Endothelial cell of umbilical vein (primary cell): ENCODE results near the gene KAT14. TPM values are rescaled to one million over a fixed set of nuclear protein-coding genes. Genes with fewer than 3 reads are reported as not detected.

Experiments used
- BruUV-seq: library from RNA; stranded (reverse); fragments of 400-500 nt; replicated peaks from 2 replicates; lab custom pipeline; 2021; lab: Mats Ljungman, UMichigan
- CTCF ChIA-PET: fragments of 300-600, 350-600 bp; sonication (Branson Sonifier 250); formaldehyde crosslinking; loops from one replicate; lab custom pipeline; 2021; ENCODE audit warnings: antibody characterized with exemption, inconsistent platforms; lab: Charles Lee
- POLR2A ChIA-PET: fragments of 300-600, 350-600 bp; sonication (Branson Sonifier 250); formaldehyde crosslinking; loops from one replicate; lab custom pipeline; 2021; ENCODE audit warnings: antibody characterized with exemption, inconsistent platforms; lab: Charles Lee
- DNase-seq: peaks from one replicate; pipeline ENCODE4 v3.0.0-alpha.2; 2011; ENCODE audit warnings: low read depth, low spot score
- FAIRE-seq: peaks from 2 replicates; lab custom pipeline; 2011; peaks lifted over from hg19 to GRCh38; lab: Jason Lieb, UNC
- H2AFZ ChIP-seq: 2 replicates; pipeline ENCODE4 v1.6.0; 2012; ENCODE audit warnings: low read depth, low read length, control low read depth, inconsistent platforms
- H3K27ac ChIP-seq: 2 replicates; pipeline ENCODE4 v1.5.1; 2011; ENCODE audit warnings: low read depth, mild to moderate bottlenecking, control low read depth, low read length, moderate library complexity; ENCODE audit not compliant: insufficient read depth
- H3K27me3 ChIP-seq, 2 experiments: 2 replicates each; pipeline versions ENCODE4 v1.6.0 to v1.6.1; 2011; ENCODE audit warnings: low read length in 2 of 2, mixed read lengths in 1 of 2; ENCODE audit not compliant: control insufficient read depth in 2 of 2, insufficient read depth in 2 of 2
- H3K36me3 ChIP-seq, 2 experiments: 2 replicates in 1 of 2; 3 replicates in 1 of 2; pipeline ENCODE4 v1.5.1; 2011; ENCODE audit warnings: low read length in 2 of 2, mild to moderate bottlenecking in 1 of 2, moderate library complexity in 1 of 2; ENCODE audit not compliant: control insufficient read depth in 2 of 2, insufficient read depth in 2 of 2; ENCODE audit errors: extremely low read depth in 1 of 2
- H3K4me1 ChIP-seq: 3 replicates; pipeline ENCODE4 v1.5.1; 2011; ENCODE audit warnings: mild to moderate bottlenecking, low read length; ENCODE audit not compliant: control insufficient read depth, insufficient read depth; ENCODE audit errors: extremely low read depth
- H3K4me2 ChIP-seq: 2 replicates; pipeline ENCODE4 v1.6.1; 2011; ENCODE audit warnings: low read length, control low read depth, mixed read lengths; ENCODE audit not compliant: insufficient read depth
- H3K4me3 ChIP-seq, 3 experiments: fragments of 200-600 bp in 1 of 3; sonication (generic), shearing (Covaris generic) in 1 of 3; replicated peaks in 1 of 3; 2 replicates each; pipeline ENCODE4 v1.5.1; 2011 to 2016; ENCODE audit warnings: control low read depth in 3 of 3, low read length in 3 of 3, mild to moderate bottlenecking in 2 of 3, inconsistent platforms in 1 of 3, low read depth in 1 of 3, moderate library complexity in 1 of 3; ENCODE audit not compliant: insufficient read depth in 1 of 3
- H3K79me2 ChIP-seq: 2 replicates; pipeline ENCODE4 v1.6.0; 2012; ENCODE audit warnings: low read length, inconsistent platforms; ENCODE audit not compliant: control insufficient read depth, insufficient read depth
- H3K9ac ChIP-seq: replicated peaks from 2 replicates; pipeline ENCODE3; 2011; ENCODE audit warnings: low read length, control low read depth; ENCODE audit not compliant: insufficient read depth; ENCODE audit errors: extremely low read depth
- H3K9me1 ChIP-seq: replicated peaks from 3 replicates; pipeline ENCODE4 v1.6.0; 2011; ENCODE audit warnings: mild to moderate bottlenecking, low read length; ENCODE audit not compliant: control insufficient read depth, insufficient read depth; ENCODE audit errors: extremely low read depth
- H3K9me3 ChIP-seq: replicated peaks from 2 replicates; pipeline ENCODE4 v1.5.1; 2012; ENCODE audit warnings: low read length, inconsistent platforms; ENCODE audit not compliant: control insufficient read depth, insufficient read depth
- H4K20me1 ChIP-seq: replicated peaks from 2 replicates; pipeline ENCODE3; 2011; ENCODE audit warnings: mild to moderate bottlenecking, low read length; ENCODE audit not compliant: control insufficient read depth, insufficient read depth; ENCODE audit errors: extremely low read depth
- CTCF ChIP-seq, 2 donors: IDR thresholded peaks; 1 replicate in 1 of 2; 2 replicates in 1 of 2; pipeline ENCODE4 v1.5.1; 2011; ENCODE audit warnings: low read length in 2 of 2, mild to moderate bottlenecking in 2 of 2, moderate library complexity in 2 of 2, control low read depth in 1 of 2, inconsistent platforms in 1 of 2, low read depth in 1 of 2; ENCODE audit not compliant: insufficient read depth in 1 of 2; ENCODE audit errors: extremely low read depth in 1 of 2
- EZH2 ChIP-seq: IDR thresholded peaks from 2 replicates; pipeline ENCODE4 v1.6.1; 2012; ENCODE audit warnings: borderline replicate concordance, low read depth, mild to moderate bottlenecking, moderate library complexity, low read length, inconsistent platforms; ENCODE audit not compliant: severe bottlenecking
- FOS ChIP-seq: IDR thresholded peaks from 2 replicates; pipeline ENCODE4 v1.6.1; 2011; ENCODE audit warnings: mild to moderate bottlenecking, low read length, moderate library complexity, borderline replicate concordance; ENCODE audit not compliant: insufficient read depth
- GATA2 ChIP-seq: IDR thresholded peaks from 2 replicates; pipeline ENCODE4 v1.7.0; 2011; ENCODE audit warnings: low read depth, mild to moderate bottlenecking, moderate library complexity, mixed read lengths, low read length; ENCODE audit not compliant: insufficient read length, insufficient read depth
- JUN ChIP-seq: IDR thresholded peaks from 2 replicates; pipeline ENCODE4 v1.6.1; 2011; ENCODE audit warnings: borderline replicate concordance, low read depth; ENCODE audit not compliant: insufficient read length, insufficient read depth
- MAX ChIP-seq: IDR thresholded peaks from 2 replicates; pipeline ENCODE4 v1.6.1; 2011; ENCODE audit not compliant: insufficient read depth, insufficient read length
- MYC ChIP-seq: IDR thresholded peaks from one replicate; pipeline ENCODE4 v1.6.1; 2011; ENCODE audit warnings: mild to moderate bottlenecking, low read depth, low read length
- POLR2A ChIP-seq: IDR thresholded peaks from 2 replicates; pipeline ENCODE4 v1.6.1; 2012; ENCODE audit warnings: low read depth, mild to moderate bottlenecking, control low read depth, low read length
- POLR2AphosphoS5 ChIP-seq: IDR thresholded peaks from 2 replicates; pipeline ENCODE4 v1.6.1; 2012; ENCODE audit warnings: low read depth, mild to moderate bottlenecking, control low read depth, low read length, moderate library complexity; ENCODE audit not compliant: insufficient read depth
- dilution Hi-C: fragments of 300-500 bp; cut with MboI; formaldehyde crosslinking; loops from one replicate; pipeline ENCODE4 v1.15.0; 2019; ENCODE audit warnings: low sequenced_read_pairs; ENCODE audit not compliant: extremely low pct_ligation_motif_present
- intact Hi-C: fragments of 100-400 bp; cut with micrococcal nuclease; formaldehyde crosslinking; loops from one replicate; pipeline ENCODE4 v1.10.0; 2022
- polyA plus RNA-seq, 4 experiments: library from polyadenylated mRNA; depleted of rRNA in 3 of 4; stranded (reverse) in 3 of 4; unstranded in 1 of 4; fragments of >200 nt; gene quantifications; 2 replicates each; pipeline versions ENCODE4 v1.2.1 to v1.2.3, GENCODE V29; 2011 to 2012; ENCODE audit warnings: missing spikeins in 1 of 4
- total RNA-seq: library from RNA; stranded (reverse); gene quantifications from 2 replicates; pipeline ENCODE4 v1.2.3, GENCODE V29; 2021

The KAT14 gene
- total and polyA plus RNA-seq, 2 donors (not counting 3 experiments of a cell fraction or from before 2014, with no cell fraction given): 6.7 to 11.7 TPM

GRCh38 chr20:18195931-18196330 is 58.3 kb downstream of the KAT14 start:
- Histone ChIP-seq H3K4me2 (no peak overlapping the region), H3K27me3 (no peaks in the 10 kb centered on the region), H3K4me3 (no peak overlapping the region), H3K9me1 (no peaks in the 10 kb centered on the region), H4K20me1 (no peaks in the 10 kb centered on the region), H3K4me1 (no peaks in the 10 kb centered on the region), H3K36me3 (no peaks in the 10 kb centered on the region), H3K9ac (no peak overlapping the region), H2AFZ (no peak overlapping the region), H3K27ac (no peak overlapping the region), H3K79me2 (no peaks in the 10 kb centered on the region), H3K9me3 (no peaks in the 10 kb centered on the region)
- no peak for FAIRE-seq
- dilution Hi-C loops: no loop called here
- BruUV-seq: no TSS peak
- CTCF ChIA-PET: no interaction called here
- DNase-seq: no peak
- intact Hi-C loops: no loop called here
- TF ChIP-seq EZH2 (no peak), MAX (no peak), POLR2AphosphoS5 (no peak)
- POLR2A ChIA-PET: no interaction called here

- no TSS peak for BruUV-seq
- CTCF ChIA-PET: no interaction called here
These were observed 59.9 kb downstream of the KAT14 start for GRCh38 chr20:18197382-18198070.

More at GRCh38 chr20:18197382-18198070, 59.9 kb downstream of the KAT14 start:
- POLR2A ChIA-PET: no interaction called here
- H3K9ac ChIP-seq: no peak overlapping the region
- no peak overlapping the region for H2AFZ ChIP-seq
- TF ChIP-seq JUN (no peak), MYC (no peak), FOS (no peak), EZH2 (no peak), GATA2 (no peak), MAX (no peak), POLR2AphosphoS5 (no peak), CTCF (IDR thresholded peaks at IDR 0.05; ENCODE audit: extremely low read depth in 1 of 2, insufficient read depth in 1 of 2, low read depth in 1 of 2, low read length in 2 of 2) (no peak), POLR2A (no peak)
- dilution Hi-C loops: no loop called here
- no peak overlapping the region for H3K4me2 ChIP-seq
- no peak overlapping the region for H3K27ac ChIP-seq
- DNase-seq: no peak
- no peak for FAIRE-seq
- H3K9me1 ChIP-seq: no peaks in the 10 kb centered on the region
- H3K9me3 ChIP-seq: no peaks in the 10 kb centered on the region
- H3K4me1 ChIP-seq: no peaks in the 10 kb centered on the region
- no peaks in the 10 kb centered on the region for H4K20me1 ChIP-seq
- intact Hi-C loops: no loop called here
- H3K36me3 ChIP-seq: no peaks in the 10 kb centered on the region
- H3K27me3 ChIP-seq: no peaks in the 10 kb centered on the region
- no peak overlapping the region for H3K4me3 ChIP-seq
- no peaks in the 10 kb centered on the region for H3K79me2 ChIP-seq
